ENCODE measurements around the gene LITAFD.

GRCh38 chr16:8898660-8899318, 16.6 kb downstream of the LITAFD start:
- TF ChIP-seq, protein P1, sequence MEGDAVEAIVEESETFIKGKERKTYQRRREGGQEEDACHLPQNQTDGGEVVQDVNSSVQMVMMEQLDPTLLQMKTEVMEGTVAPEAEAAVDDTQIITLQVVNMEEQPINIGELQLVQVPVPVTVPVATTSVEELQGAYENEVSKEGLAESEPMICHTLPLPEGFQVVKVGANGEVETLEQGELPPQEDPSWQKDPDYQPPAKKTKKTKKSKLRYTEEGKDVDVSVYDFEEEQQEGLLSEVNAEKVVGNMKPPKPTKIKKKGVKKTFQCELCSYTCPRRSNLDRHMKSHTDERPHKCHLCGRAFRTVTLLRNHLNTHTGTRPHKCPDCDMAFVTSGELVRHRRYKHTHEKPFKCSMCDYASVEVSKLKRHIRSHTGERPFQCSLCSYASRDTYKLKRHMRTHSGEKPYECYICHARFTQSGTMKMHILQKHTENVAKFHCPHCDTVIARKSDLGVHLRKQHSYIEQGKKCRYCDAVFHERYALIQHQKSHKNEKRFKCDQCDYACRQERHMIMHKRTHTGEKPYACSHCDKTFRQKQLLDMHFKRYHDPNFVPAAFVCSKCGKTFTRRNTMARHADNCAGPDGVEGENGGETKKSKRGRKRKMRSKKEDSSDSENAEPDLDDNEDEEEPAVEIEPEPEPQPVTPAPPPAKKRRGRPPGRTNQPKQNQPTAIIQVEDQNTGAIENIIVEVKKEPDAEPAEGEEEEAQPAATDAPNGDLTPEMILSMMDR (IDR thresholded peaks at IDR 0.05): no peak
- no peak for TF ChIP-seq POLR2A (IDR thresholded peaks at IDR 0.05)
